ENCODE results near the gene HS3ST5.

DNA sequence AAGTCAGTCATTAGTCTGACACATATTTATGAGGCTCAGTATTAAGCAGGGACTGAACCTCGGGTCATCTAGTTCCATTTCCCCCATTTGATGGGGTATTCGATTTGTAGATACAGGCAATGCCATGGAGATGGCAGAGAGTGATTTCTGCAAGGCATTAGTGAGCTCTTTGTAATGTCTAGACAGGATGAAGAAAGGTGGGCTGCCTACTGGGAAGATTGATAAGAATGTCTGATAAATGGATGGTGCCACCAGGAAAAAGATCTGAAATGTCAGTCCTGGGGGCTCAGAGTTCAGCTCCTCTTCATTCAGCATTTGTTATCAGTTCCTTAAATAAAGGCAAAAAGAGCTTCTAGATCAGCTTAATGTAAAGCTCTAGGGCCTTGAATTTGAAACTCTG, 51.4 kb downstream of the HS3ST5 start:
- TF ChIP-seq, protein P1, sequence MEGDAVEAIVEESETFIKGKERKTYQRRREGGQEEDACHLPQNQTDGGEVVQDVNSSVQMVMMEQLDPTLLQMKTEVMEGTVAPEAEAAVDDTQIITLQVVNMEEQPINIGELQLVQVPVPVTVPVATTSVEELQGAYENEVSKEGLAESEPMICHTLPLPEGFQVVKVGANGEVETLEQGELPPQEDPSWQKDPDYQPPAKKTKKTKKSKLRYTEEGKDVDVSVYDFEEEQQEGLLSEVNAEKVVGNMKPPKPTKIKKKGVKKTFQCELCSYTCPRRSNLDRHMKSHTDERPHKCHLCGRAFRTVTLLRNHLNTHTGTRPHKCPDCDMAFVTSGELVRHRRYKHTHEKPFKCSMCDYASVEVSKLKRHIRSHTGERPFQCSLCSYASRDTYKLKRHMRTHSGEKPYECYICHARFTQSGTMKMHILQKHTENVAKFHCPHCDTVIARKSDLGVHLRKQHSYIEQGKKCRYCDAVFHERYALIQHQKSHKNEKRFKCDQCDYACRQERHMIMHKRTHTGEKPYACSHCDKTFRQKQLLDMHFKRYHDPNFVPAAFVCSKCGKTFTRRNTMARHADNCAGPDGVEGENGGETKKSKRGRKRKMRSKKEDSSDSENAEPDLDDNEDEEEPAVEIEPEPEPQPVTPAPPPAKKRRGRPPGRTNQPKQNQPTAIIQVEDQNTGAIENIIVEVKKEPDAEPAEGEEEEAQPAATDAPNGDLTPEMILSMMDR (IDR thresholded peaks at IDR 0.05) = no peak
- TF ChIP-seq POLR2A (IDR thresholded peaks at IDR 0.05) = no peak
